OCI-LY1 (cell line): Measurements from ENCODE around the gene AFMID.
A peak's percentile ranks its signal among the peaks of the same experiment; 100 is the strongest.

Experiments used
- H2AFZ ChIP-seq: fragments of 200-600 bp; sonication (generic), shearing (Covaris generic); 2 replicates; pipeline ENCODE4 v1.6.0; 2014; ENCODE audit warnings: antibody characterized with exemption, mild to moderate bottlenecking, low read length
- H3F3A ChIP-seq: fragments of 200-600 bp; sonication (generic), shearing (Covaris generic); 2 replicates; pipeline ENCODE4 v1.6.0; 2014; ENCODE audit warnings: mild to moderate bottlenecking, antibody characterized with exemption, low read length, moderate library complexity; ENCODE audit not compliant: insufficient read depth
- H3K27ac ChIP-seq: fragments of 200-600 bp; sonication (generic); 2 replicates; pipeline ENCODE4 v1.5.1; 2014; ENCODE audit warnings: low read length, mixed run types, mild to moderate bottlenecking, low read depth; ENCODE audit not compliant: poor library complexity, severe bottlenecking
- H3K27me3 ChIP-seq: fragments of 200-600 bp; sonication (generic); 2 replicates; pipeline ENCODE4 v1.6.0; 2014; ENCODE audit warnings: antibody characterized with exemption, mild to moderate bottlenecking, low read length, moderate library complexity; ENCODE audit not compliant: insufficient read depth
- H3K36me3 ChIP-seq: fragments of 200-600 bp; sonication (generic); 2 replicates; pipeline ENCODE4 v1.6.1; 2014; ENCODE audit warnings: mild to moderate bottlenecking, antibody characterized with exemption, low read length, moderate library complexity, mixed read lengths; ENCODE audit not compliant: insufficient read depth
- H3K4me1 ChIP-seq: fragments of 200-600 bp; sonication (generic); 2 replicates; pipeline ENCODE4 v1.5.1; 2014; ENCODE audit warnings: mild to moderate bottlenecking, low read length, moderate library complexity; ENCODE audit not compliant: insufficient read depth, severe bottlenecking
- H3K4me2 ChIP-seq: fragments of 200-600 bp; sonication (generic), shearing (Covaris generic); 2 replicates; pipeline ENCODE4 v1.6.1; 2014; ENCODE audit warnings: low read length
- H3K4me3 ChIP-seq: fragments of 200-600 bp; sonication (generic); 2 replicates; pipeline ENCODE4 v1.5.1; 2014; ENCODE audit warnings: low read length, low read depth, mild to moderate bottlenecking, mixed read lengths; ENCODE audit not compliant: poor library complexity, severe bottlenecking
- H3K79me2 ChIP-seq: fragments of 200-600 bp; shearing (Covaris generic); 2 replicates; pipeline ENCODE4 v1.6.1; 2016; ENCODE audit warnings: mixed run types, low read length, mixed read lengths; ENCODE audit not compliant: insufficient read depth
- H3K9ac ChIP-seq: fragments of 200-600 bp; sonication (generic), shearing (Covaris generic); 2 replicates; pipeline ENCODE4 v1.6.1; 2014; ENCODE audit warnings: mild to moderate bottlenecking, low read length, mixed read lengths
- H3K9me2 ChIP-seq: fragments of 200-600 bp; sonication (generic), shearing (Covaris generic); 2 replicates; pipeline ENCODE4 v1.6.1; 2014; ENCODE audit warnings: low read depth, mild to moderate bottlenecking, low read length, mixed read lengths
- H3K9me3 ChIP-seq: fragments of 200-600 bp; shearing (Covaris generic); 2 replicates; pipeline ENCODE4 v1.6.1; 2014; ENCODE audit warnings: low read length, mixed read lengths
- H4K20me1 ChIP-seq: fragments of 200-600 bp; sonication (generic), shearing (Covaris generic); 2 replicates; pipeline ENCODE4 v1.6.0; 2016; ENCODE audit warnings: mild to moderate bottlenecking, low read length; ENCODE audit not compliant: insufficient read depth
- CTCF ChIP-seq: fragments of 200-600 bp; sonication (generic), shearing (Covaris generic); IDR thresholded peaks from 2 replicates; pipeline ENCODE4 v1.5.1; 2017; ENCODE audit warnings: mild to moderate bottlenecking, antibody characterized with exemption, low read length, moderate library complexity, mixed read lengths
- EZH2 ChIP-seq: fragments of 200-600 bp; sonication (generic), shearing (Covaris generic); IDR thresholded peaks from 2 replicates; pipeline ENCODE4 v1.8.0; 2017; ENCODE audit warnings: borderline replicate concordance, mixed run types, mild to moderate bottlenecking, antibody characterized with exemption, low read length, moderate library complexity, mixed read lengths

AFMID gene

GRCh38 chr17:78173097-78173715, 14.0 kb upstream of the AFMID start:
- Histone ChIP-seq H3K4me1 (peaks cover 73% of the 10 kb centered on the region), H3K79me2 (no peaks in the 10 kb centered on the region), H3F3A (no peaks in the 10 kb centered on the region), H4K20me1 (no peaks in the 10 kb centered on the region), H3K9ac (no peak overlapping the region; the same call in 1 of the 2 replicates), H2AFZ (no peak overlapping the region), H3K9me3 (no peaks in the 10 kb centered on the region), H3K27ac (peak overlapping the region; percentile 49), H3K36me3 (peaks cover 56% of the 10 kb centered on the region), H3K27me3 (no peaks in the 10 kb centered on the region), H3K4me3 (no peak overlapping the region), H3K4me2 (no peak overlapping the region; the same call in 1 of the 2 replicates), H3K9me2 (no peaks in the 10 kb centered on the region)
- TF ChIP-seq EZH2 (no peak), CTCF (no peak)

- H3K36me3 ChIP-seq = peaks cover 68% of the 10 kb centered on the region
- peak overlapping the region; percentile 29 for H3K4me3 ChIP-seq
- H3K9me2 ChIP-seq = no peaks in the 10 kb centered on the region
- no peaks in the 10 kb centered on the region for H3F3A ChIP-seq
- no peaks in the 10 kb centered on the region for H3K9me3 ChIP-seq
- TF ChIP-seq EZH2 (no peak), CTCF (no peak)
- peak overlapping the region; percentile 49 for H3K27ac ChIP-seq
- no peaks in the 10 kb centered on the region for H3K79me2 ChIP-seq
- peak overlapping the region; percentile 39; the same call in 1 of the 2 replicates for H3K4me2 ChIP-seq
- H3K4me1 ChIP-seq = peaks cover 71% of the 10 kb centered on the region
- no peaks in the 10 kb centered on the region for H3K27me3 ChIP-seq
- H4K20me1 ChIP-seq = no peaks in the 10 kb centered on the region
- H3K9ac ChIP-seq = peak overlapping the region; percentile 24; the same call in 1 of the 2 replicates
- H2AFZ ChIP-seq = no peak overlapping the region
Measured at GRCh38 chr17:78174346-78174869, 12.8 kb upstream of the AFMID start.

- Histone ChIP-seq H3K27me3 (no peaks in the 10 kb centered on the region), H3K79me2 (no peaks in the 10 kb centered on the region), H3K9ac (peak overlapping the region; percentile 24; the same call in 1 of the 2 replicates), H3K4me2 (peak overlapping the region; percentile 39; the same call in 1 of the 2 replicates), H3K4me1 (peaks cover 70% of the 10 kb centered on the region), H4K20me1 (no peaks in the 10 kb centered on the region), H3K9me3 (no peaks in the 10 kb centered on the region), H3K36me3 (peaks cover 75% of the 10 kb centered on the region), H3F3A (no peaks in the 10 kb centered on the region), H3K27ac (peak overlapping the region; percentile 49), H2AFZ (no peak overlapping the region), H3K9me2 (no peaks in the 10 kb centered on the region), H3K4me3 (peak overlapping the region; percentile 29)
- TF ChIP-seq CTCF (peak; percentile 51), EZH2 (no peak)
Measured at GRCh38 chr17:78174870-78175642, 12.1 kb upstream of the AFMID start.
